Mesenchymal stem cell (in vitro differentiated cells and primary cell): Measurements from ENCODE around the gene KBTBD12.
"Not testable (repeated sequence)": the region's sequence is repeated elsewhere in the genome, so short reads cannot be mapped to it uniquely, and the experiment has no call there.

Experiments
- DNase-seq: peaks from one replicate; pipeline ENCODE4 v3.0.0-alpha.2; 2013
- H2AFZ ChIP-seq: one replicate; pipeline ENCODE4 v1.6.1; 2013; ENCODE audit warnings: low read depth, mild to moderate bottlenecking, control low read depth, inconsistent platforms, low read length, moderate library complexity
- H2AK5ac ChIP-seq: 2 replicates; pipeline ENCODE4 v1.6.1; 2013; ENCODE audit warnings: low read length, moderate library complexity, mild to moderate bottlenecking, inconsistent platforms; ENCODE audit not compliant: severe bottlenecking
- H2BK120ac ChIP-seq: one replicate; pipeline ENCODE4 v1.6.1; 2013; ENCODE audit warnings: low read depth, mild to moderate bottlenecking, inconsistent platforms, low read length, moderate library complexity
- H2BK12ac ChIP-seq, 2 experiments: one replicate each; pipeline ENCODE4 v1.6.1; 2013; ENCODE audit warnings: inconsistent platforms in 2 of 2, low read length in 2 of 2, mild to moderate bottlenecking in 2 of 2, moderate library complexity in 2 of 2, control low read depth in 1 of 2
- H2BK15ac ChIP-seq: one replicate; pipeline ENCODE4 v1.6.1; 2013; ENCODE audit warnings: mild to moderate bottlenecking, low read depth, inconsistent platforms; ENCODE audit not compliant: poor library complexity, severe bottlenecking
- H2BK5ac ChIP-seq: 2 replicates; pipeline ENCODE4 v1.6.1; 2013; ENCODE audit warnings: low read depth, mild to moderate bottlenecking, low read length, control low read depth, inconsistent platforms; ENCODE audit not compliant: poor library complexity, severe bottlenecking
- H3K14ac ChIP-seq, 2 experiments: one replicate each; pipeline ENCODE4 v1.6.1; 2013; ENCODE audit warnings: inconsistent platforms in 2 of 2, low read length in 2 of 2, control low read depth in 1 of 2, mild to moderate bottlenecking in 1 of 2, moderate library complexity in 1 of 2
- H3K18ac ChIP-seq, 2 experiments: one replicate each; pipeline ENCODE4 v1.6.1; 2013; ENCODE audit warnings: inconsistent platforms in 2 of 2, low read length in 2 of 2, control low read depth in 1 of 2, low read depth in 1 of 2, mild to moderate bottlenecking in 1 of 2
- H3K23ac ChIP-seq, 2 experiments: one replicate each; pipeline ENCODE4 v1.6.1; 2013; ENCODE audit warnings: inconsistent platforms in 2 of 2, low read length in 2 of 2, mild to moderate bottlenecking in 2 of 2, moderate library complexity in 2 of 2, control low read depth in 1 of 2
- H3K27ac ChIP-seq: 2 replicates; pipeline ENCODE4 v1.5.1; 2013; ENCODE audit warnings: mild to moderate bottlenecking, moderate library complexity, low read length, control low read depth, inconsistent platforms; ENCODE audit not compliant: poor library complexity, severe bottlenecking
- H3K27me3 ChIP-seq, 2 experiments: 2 replicates each; pipeline versions ENCODE4 v1.6.1 to v1.7.0; 2013; ENCODE audit warnings: low read length in 2 of 2, mild to moderate bottlenecking in 2 of 2, moderate library complexity in 2 of 2, control low read depth in 1 of 2, inconsistent platforms in 1 of 2; ENCODE audit not compliant: control insufficient read depth in 1 of 2, insufficient read depth in 1 of 2
- H3K36me3 ChIP-seq, 2 experiments: 2 replicates each; pipeline versions ENCODE4 v1.6.1 to v1.7.0; 2013; ENCODE audit warnings: low read length in 2 of 2, control low read depth in 1 of 2, inconsistent platforms in 1 of 2, low read depth in 1 of 2, mild to moderate bottlenecking in 1 of 2; ENCODE audit not compliant: insufficient read depth in 2 of 2, control insufficient read depth in 1 of 2
- H3K4ac ChIP-seq, 2 experiments: one replicate each; pipeline ENCODE4 v1.6.1; 2013; ENCODE audit warnings: inconsistent platforms in 2 of 2, low read length in 2 of 2, mild to moderate bottlenecking in 2 of 2, moderate library complexity in 2 of 2, control low read depth in 1 of 2, low read depth in 1 of 2
- H3K4me1 ChIP-seq: 2 replicates; pipeline ENCODE4 v1.6.1; 2013; ENCODE audit warnings: low read depth, low read length, control low read depth; ENCODE audit not compliant: control insufficient read depth, insufficient read depth
- H3K4me2 ChIP-seq: 2 replicates; pipeline ENCODE4 v1.6.1; 2013; ENCODE audit warnings: low read length, mild to moderate bottlenecking, inconsistent platforms; ENCODE audit not compliant: poor library complexity, severe bottlenecking
- H3K4me3 ChIP-seq, 2 experiments: 2 replicates each; pipeline versions ENCODE4 v1.5.1 to v1.7.0; 2013; ENCODE audit warnings: low read length in 2 of 2, mild to moderate bottlenecking in 2 of 2, control low read depth in 1 of 2, low read depth in 1 of 2; ENCODE audit not compliant: insufficient read depth in 1 of 2
- H3K79me1 ChIP-seq: replicated peaks from 2 replicates; pipeline ENCODE4 v1.6.1; 2013; ENCODE audit warnings: mild to moderate bottlenecking, control low read depth, low read length, inconsistent platforms; ENCODE audit not compliant: poor library complexity, severe bottlenecking
- H3K9ac ChIP-seq: 2 replicates; pipeline ENCODE4 v1.7.0; 2013; ENCODE audit warnings: mild to moderate bottlenecking, low read length, moderate library complexity
- H3K9me3 ChIP-seq: 2 replicates; pipeline ENCODE4 v1.7.0; 2013; ENCODE audit warnings: mild to moderate bottlenecking, low read length; ENCODE audit not compliant: control insufficient read depth
- H4K8ac ChIP-seq: one replicate; pipeline ENCODE4 v1.6.1; 2013; ENCODE audit warnings: inconsistent platforms, mild to moderate bottlenecking, low read length, moderate library complexity
- H4K91ac ChIP-seq: one replicate; pipeline ENCODE4 v1.6.1; 2013; ENCODE audit warnings: mild to moderate bottlenecking, low read length, inconsistent platforms
- WGBS: methylation state at CpG from one replicate; pipeline ENCODE4 v1.1.7; 2013; ENCODE audit warnings: mixed read lengths; 5-methylcytosine and 5-hydroxymethylcytosine counted together

KBTBD12 gene

GRCh38 chr3:127870156-127870555 lies 44.9 kb upstream of the KBTBD12 start:
- Histone ChIP-seq H3K9ac (no peak overlapping the region), H4K91ac (no peak overlapping the region), H3K4me3 (no peak overlapping the region), H3K27ac (no peak overlapping the region), H2BK15ac (no peak overlapping the region), H2BK5ac (no peak overlapping the region), H2BK12ac (no peak overlapping the region), H3K23ac (peak overlapping the region in 1 of 2 experiments; percentile 29), H3K4ac (no peak overlapping the region), H3K36me3 (no peaks in the 10 kb centered on the region), H3K4me1 (peaks cover 2% of the 10 kb centered on the region), H3K4me2 (no peak overlapping the region), H3K27me3 (peaks cover 0 to 28% of the 10 kb centered on the region in 2 experiments), H3K79me1 (no peaks in the 10 kb centered on the region), H2AFZ (no peak overlapping the region), H2AK5ac (no peak overlapping the region), H3K14ac (no peak overlapping the region), H4K8ac (no peak overlapping the region), H2BK120ac (no peak overlapping the region), H3K18ac (no peak overlapping the region), H3K9me3 (no peaks in the 10 kb centered on the region)
- DNase-seq: no peak
- WGBS: 95% methylated on average over 4 of the region's 4 CpGs

- H3K9ac ChIP-seq, H3K14ac ChIP-seq, H3K9me3 ChIP-seq, H4K8ac ChIP-seq, H3K4me1 ChIP-seq, H3K4ac ChIP-seq, H3K79me1 ChIP-seq, H2AK5ac ChIP-seq, H4K91ac ChIP-seq, DNase-seq, H2BK15ac ChIP-seq, H2BK120ac ChIP-seq, H2AFZ ChIP-seq, H2BK12ac ChIP-seq, H3K23ac ChIP-seq, H3K18ac ChIP-seq, H3K4me2 ChIP-seq, H2BK5ac ChIP-seq, H3K4me3 ChIP-seq, H3K27ac ChIP-seq, H3K36me3 ChIP-seq: not testable (repeated sequence)
- H3K27me3 ChIP-seq: peaks cover 4 to 28% of the 10 kb centered on the region in 2 experiments
- whole genome bisulfite sequencing: 85% methylated on average over 5 of the region's 5 CpGs
Observed at GRCh38 chr3:127874097-127874496, 40.9 kb upstream of the KBTBD12 start.

- H3K9ac ChIP-seq: no peak overlapping the region
- no peak for DNase-seq
- no peaks in the 10 kb centered on the region for H3K79me1 ChIP-seq
- no peaks in the 10 kb centered on the region for H3K36me3 ChIP-seq
- no peak overlapping the region for H3K14ac ChIP-seq
- no peak overlapping the region for H3K27ac ChIP-seq
- H3K4ac ChIP-seq: no peak overlapping the region
- no peak overlapping the region for H2BK5ac ChIP-seq
- no peak overlapping the region for H2BK12ac ChIP-seq
- H3K23ac ChIP-seq: no peak overlapping the region
- no peak overlapping the region for H4K91ac ChIP-seq
- 96% methylated on average over 3 of the region's 3 CpGs for WGBS
- H2BK15ac ChIP-seq: no peak overlapping the region
- H3K4me3 ChIP-seq: no peak overlapping the region
- no peaks in the 10 kb centered on the region for H3K4me1 ChIP-seq
- no peak overlapping the region for H2AK5ac ChIP-seq
- H3K27me3 ChIP-seq: peaks cover 0 to 5% of the 10 kb centered on the region in 2 experiments
- no peak overlapping the region for H2AFZ ChIP-seq
- H4K8ac ChIP-seq: no peak overlapping the region
- H3K9me3 ChIP-seq: no peaks in the 10 kb centered on the region
- H3K18ac ChIP-seq: no peak overlapping the region
- no peak overlapping the region for H2BK120ac ChIP-seq
- no peak overlapping the region for H3K4me2 ChIP-seq
Observed at GRCh38 chr3:127881586-127881985, 33.4 kb upstream of the KBTBD12 start.

GRCh38 chr3:127884041-127884440 lies 31.0 kb upstream of the KBTBD12 start:
- H3K9ac ChIP-seq: no peak overlapping the region
- H2BK5ac ChIP-seq: no peak overlapping the region
- no peaks in the 10 kb centered on the region for H3K79me1 ChIP-seq
- no peaks in the 10 kb centered on the region for H3K9me3 ChIP-seq
- H3K18ac ChIP-seq: no peak overlapping the region
- no peak overlapping the region for H3K4me3 ChIP-seq
- no peak overlapping the region for H4K91ac ChIP-seq
- H3K14ac ChIP-seq: no peak overlapping the region
- no peaks in the 10 kb centered on the region for H3K4me1 ChIP-seq
- H3K27ac ChIP-seq: no peak overlapping the region
- H2AK5ac ChIP-seq: no peak overlapping the region
- H4K8ac ChIP-seq: no peak overlapping the region
- no peak overlapping the region for H2AFZ ChIP-seq
- H3K36me3 ChIP-seq: no peaks in the 10 kb centered on the region
- H3K4ac ChIP-seq: no peak overlapping the region
- peaks cover 0 to 5% of the 10 kb centered on the region in 2 experiments for H3K27me3 ChIP-seq
- H2BK15ac ChIP-seq: no peak overlapping the region
- no peak for DNase-seq
- H3K4me2 ChIP-seq: no peak overlapping the region
- H2BK120ac ChIP-seq: no peak overlapping the region
- no peak overlapping the region for H3K23ac ChIP-seq
- no peak overlapping the region for H2BK12ac ChIP-seq
